UCSD-AML1 (cell line): ENCODE measurements around the gene FREM1.
"Not testable (repeated sequence)": the region's sequence is repeated elsewhere in the genome, so short reads cannot be mapped to it uniquely, and the experiment has no call there.

Source experiments
- DNase-seq: peaks from one replicate; lab custom pipeline; 2025; ENCODE audit not compliant: unreplicated experiment; lab: John Stamatoyannopoulos, UW

FREM1 gene, protein sequence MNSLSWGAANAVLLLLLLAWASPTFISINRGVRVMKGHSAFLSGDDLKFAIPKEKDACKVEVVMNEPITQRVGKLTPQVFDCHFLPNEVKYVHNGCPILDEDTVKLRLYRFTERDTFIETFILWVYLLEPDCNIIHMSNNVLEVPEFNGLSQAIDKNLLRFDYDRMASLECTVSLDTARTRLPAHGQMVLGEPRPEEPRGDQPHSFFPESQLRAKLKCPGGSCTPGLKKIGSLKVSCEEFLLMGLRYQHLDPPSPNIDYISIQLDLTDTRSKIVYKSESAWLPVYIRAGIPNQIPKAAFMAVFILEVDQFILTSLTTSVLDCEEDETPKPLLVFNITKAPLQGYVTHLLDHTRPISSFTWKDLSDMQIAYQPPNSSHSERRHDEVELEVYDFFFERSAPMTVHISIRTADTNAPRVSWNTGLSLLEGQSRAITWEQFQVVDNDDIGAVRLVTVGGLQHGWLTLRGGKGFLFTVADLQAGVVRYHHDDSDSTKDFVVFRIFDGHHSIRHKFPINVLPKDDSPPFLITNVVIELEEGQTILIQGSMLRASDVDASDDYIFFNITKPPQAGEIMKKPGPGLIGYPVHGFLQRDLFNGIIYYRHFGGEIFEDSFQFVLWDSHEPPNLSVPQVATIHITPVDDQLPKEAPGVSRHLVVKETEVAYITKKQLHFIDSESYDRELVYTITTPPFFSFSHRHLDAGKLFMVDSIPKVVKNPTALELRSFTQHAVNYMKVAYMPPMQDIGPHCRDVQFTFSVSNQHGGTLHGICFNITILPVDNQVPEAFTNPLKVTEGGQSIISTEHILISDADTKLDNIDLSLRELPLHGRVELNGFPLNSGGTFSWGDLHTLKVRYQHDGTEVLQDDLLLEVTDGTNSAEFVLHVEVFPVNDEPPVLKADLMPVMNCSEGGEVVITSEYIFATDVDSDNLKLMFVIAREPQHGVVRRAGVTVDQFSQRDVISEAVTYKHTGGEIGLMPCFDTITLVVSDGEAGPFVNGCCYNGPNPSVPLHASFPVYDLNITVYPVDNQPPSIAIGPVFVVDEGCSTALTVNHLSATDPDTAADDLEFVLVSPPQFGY (N-terminal part only)

DNA sequence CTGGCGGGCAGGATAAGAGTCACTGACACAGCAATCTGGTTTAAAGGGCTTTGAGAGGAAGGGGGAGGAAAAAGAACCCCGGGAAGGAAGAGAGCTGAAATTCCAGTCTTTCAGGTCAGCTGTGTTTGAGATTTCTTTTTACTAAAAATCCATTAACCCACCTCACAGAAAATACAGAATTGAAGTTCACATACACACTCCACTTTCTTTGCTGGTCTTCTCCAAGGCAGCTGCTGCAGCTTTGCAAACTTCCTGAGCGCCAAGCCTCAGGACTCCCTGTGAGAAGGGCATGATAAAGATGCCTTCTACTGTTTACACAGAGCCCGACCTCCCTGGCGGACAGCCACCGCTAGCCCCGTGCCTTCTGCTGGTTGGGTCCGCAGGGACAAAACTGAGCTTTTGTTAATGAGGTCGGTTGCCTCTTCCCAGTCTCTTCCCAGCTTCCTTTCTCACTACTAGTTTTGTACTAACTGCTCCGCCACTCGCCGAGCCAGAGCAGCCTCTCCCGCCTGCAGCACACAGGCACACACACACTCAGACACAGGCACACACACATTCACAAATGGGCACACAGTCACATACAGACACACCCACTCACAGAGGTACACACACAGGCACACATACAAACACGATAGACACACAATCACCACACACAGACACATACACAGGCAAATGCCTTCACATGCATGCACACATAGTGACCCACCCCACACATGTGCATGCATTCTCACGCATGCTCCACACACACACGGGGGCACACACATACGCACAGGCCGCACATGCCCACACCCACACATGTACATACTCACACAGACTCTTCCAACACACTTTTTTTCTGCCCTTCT, at the start of gene FREM1:
Gene FREM1, minus strand, starts transcription at position 468 of the 845 bp plus-strand sequence. CDS start 41,451 bp downstream, outside the sequence.
- DNase-seq: peak; percentile 8

DNA sequence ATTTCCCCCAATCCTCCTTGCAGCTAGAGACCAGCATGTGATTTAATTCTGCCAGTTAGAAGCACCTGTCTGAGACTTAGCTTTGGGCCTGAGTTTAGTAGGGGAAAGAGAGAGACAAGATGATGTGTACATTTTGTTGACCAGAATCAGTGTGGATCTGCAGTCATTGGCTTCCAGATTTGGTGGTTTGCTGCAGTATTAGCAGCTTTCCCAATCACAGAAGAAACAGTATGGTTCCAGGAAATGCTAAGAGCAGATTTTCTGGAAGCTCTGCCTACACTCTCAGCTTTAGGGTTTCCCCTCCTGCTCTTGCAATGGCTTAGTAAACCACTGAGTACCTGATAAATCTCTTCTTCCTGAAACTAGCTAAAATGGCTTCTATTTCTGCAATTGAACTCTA, 48.8 kb upstream of the FREM1 start:
- DNase-seq: no peak

DNA sequence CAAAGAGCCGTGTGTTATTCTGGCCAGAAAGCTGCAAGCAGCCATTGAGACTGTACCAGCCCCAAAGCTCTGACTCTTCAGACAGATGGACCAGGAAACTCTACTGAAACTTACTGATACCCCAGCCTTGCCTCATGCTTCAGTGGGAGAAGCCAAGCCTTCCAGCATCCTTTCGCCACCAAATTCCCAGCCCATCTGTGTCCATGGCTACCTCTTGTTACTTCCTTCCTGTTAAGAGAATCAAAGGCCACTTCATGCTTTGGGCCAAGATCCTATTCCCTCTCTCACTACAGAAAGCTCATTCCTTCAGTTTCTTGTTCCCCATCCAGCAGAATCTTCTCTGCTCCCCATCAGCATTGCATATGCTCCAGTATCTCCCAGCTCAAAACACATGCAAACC, 46.9 kb upstream of the FREM1 start:
- no peak for DNase-seq

DNA sequence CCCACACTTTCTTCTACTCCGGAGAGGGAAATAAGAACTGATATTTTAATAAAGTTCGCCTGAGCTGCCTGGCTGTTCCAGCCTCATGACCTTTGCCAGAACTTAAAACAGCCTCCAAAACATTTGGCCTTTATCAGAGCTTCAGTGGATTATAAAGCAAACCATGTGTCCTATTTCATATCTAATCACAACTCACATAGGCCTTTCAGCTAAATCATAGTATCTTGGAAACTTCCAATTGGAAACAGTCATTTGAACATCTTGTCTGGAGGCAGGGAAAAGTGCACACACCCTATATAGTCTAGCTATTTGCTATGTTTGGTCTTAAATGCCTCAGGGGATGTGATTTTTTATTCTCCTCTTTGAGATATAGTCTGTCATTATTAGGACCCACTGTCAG, 46.0 kb upstream of the FREM1 start:
- DNase-seq: no peak

DNA sequence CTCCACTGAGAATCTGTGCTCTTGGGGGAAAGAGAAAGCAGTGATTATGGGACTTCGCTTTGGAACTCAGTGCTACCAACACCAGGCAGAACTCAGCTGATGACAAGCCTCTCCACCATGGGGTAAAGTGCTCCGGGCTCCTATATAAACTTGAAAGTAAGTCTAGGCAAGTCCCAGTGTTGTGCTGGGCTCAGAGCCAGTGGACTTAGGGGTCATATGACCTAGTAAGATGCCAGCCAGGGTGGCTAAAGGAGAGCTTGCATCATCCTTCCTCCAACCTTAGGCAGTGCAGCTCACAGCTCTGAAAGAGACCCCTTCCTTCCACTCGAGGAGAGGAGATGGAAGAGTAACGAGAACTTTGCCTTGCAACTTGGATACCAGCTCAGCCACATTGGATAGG, 35.1 kb upstream of the FREM1 start:
- no peak for DNase-seq

DNA sequence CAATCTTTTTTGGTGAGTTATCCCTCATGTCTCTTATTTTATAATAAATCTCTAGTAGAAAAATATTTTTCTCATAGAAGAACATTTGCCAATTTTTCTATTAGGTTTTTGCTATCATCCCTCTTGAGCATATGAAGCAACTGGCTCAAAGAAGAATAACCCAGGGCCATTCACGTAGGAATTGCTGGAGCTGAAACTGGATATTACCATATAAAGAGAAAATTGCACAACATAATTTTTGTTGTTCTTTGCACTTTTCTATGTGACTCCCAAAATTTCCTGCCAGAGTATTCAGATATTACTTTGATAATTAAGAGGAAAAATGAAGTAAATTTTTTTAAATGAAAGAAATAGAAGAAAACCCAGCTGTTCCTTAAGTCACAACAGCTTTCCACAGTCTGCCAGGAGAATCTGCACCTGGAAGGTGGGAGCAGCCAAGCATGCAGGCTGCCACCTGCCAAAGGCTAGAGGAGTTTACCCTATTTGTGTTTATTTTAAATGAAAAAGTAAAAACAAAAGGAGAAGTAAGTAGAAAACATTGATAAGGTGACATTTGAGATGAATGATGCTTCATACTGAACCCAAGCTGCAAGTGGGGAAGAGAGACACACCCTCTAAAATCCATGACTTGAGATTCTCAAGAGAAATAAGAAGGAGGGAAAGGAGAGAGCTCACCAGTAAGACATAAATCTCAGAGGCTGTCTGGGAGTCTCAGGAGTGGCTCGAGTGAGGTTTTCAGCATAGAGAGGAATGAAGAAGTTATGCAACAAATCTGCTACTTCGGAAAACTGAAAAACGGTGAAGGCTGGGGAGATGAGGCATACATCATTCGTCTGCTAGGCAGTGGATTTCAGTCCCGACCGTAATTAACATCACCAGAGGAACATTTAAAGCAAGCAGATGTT, 31.5 kb upstream of the FREM1 start:
- no peak for DNase-seq

DNA sequence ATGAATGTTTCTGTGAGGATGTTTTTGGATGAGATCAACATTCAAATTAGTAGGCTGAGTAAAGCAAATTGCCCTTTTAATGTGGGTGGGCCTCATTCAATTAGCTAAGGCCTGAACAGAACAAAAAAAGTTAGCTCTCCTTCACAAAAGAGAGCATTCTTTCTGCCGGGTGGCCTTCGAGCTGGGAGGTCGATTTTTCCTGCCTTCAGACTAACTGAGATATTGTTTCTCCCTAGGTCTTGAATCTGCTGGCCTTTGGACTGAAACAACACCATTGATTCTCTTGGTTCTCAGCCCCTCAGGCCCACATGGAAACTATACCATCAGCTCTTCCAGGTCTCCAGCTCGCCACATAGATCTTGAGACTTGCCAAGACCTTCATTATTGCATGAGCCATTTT, 29.1 kb upstream of the FREM1 start:
- DNase-seq: no peak

DNA sequence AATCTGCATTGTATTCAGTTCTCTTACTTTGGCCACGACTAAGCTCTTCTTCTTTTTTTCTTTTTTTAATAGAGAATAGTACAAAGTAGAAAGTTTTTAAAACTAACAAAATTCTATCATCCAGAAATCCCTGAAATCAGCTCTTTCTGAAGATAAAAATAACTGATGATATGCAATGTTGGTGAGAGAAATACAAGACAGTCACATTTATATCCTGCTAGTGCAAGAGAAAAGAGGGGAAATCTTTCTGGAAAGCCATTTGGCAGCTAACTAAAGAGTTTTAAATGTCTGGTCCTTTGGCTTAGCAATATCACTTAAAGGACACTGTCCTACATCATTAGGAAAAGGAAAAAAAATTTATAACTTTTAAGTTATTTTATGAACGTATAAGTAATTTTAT, 27.0 kb upstream of the FREM1 start:
- DNase-seq: no peak

DNA sequence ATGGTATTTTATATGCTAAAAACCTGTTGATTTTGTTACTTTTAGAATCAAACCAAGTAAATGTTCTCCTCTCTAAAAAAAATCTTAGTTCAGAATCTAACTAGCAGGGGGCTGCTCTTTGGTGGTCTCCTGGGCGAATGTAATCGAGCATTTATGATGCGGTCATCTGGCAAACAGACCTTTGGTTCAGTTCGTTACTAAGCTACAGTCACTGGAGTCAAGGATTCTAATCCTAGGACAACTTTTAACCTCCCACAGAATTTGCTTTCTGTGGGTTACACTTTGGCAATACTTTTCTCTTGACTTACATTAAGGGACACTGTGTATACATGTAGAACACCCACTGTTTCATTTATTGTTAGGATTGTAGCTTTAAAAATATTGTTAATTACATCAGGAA, 26.3 kb upstream of the FREM1 start:
- DNase-seq: no peak

DNA sequence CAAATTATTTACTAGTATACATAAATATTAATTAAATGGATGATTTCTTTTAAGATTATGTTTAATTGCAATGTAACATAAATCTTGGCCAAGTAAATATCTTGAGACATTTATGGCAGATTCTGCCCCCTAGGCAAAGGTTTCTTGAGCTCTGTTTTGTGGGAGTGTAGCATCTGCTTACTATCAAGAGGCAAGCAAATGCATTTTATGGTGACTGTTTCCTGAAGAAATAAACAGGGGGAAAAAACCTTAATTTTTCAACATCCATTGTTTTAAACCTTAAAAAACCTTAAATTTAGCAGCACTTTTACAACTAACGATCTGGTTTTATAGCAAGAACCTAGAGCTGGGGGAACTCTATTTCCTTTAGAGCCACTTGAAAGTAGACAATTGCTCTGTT, 25.7 kb upstream of the FREM1 start:
- DNase-seq: no peak

DNA sequence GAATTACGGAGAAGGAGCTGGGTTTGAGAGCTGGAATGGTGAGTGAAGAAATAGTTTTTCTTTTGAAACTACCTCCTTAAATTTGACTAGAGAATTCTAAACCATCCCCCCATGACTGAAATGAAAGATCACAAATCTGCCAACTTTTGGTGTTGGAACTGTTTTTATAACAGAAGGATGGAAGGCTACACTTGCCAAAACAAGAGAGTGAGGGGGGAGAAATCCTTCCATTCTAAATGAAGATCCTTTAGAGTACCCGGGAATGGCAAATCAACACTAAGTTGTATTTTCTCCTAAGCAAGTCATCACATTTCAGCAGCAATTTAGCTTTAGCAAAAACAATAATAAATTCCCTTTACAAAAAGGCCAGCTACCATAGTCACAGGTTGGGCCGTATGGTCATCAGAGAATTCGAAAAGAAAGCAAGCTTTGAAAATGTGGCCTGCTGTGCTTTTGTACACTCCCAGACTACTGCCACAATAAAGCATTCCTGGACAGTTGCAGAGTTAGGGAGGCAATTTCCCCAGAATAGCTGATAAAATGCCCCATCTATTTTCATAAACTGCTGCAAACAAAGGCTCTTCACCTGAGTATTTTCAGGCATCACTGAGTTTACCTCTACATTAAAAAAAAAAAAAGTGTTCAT, 25.0 kb upstream of the FREM1 start:
- DNase-seq: no peak

DNA sequence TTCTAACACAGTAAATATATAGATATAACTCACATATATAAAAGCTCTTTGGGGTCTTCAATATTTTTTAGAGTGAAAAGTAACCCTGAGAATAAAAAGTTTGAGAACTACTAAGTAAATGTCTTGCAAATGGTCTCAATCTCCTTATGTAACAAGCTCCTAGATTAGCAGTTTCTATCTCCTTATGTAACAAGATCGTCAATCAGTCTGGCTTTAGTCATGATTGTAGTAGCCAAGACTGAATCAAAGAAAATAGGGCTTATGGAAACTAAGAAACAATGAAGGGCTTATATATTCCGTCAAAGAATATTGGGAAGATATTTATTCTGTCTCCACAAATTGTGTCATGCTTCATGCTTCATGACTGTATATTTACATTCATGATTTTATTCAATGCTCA, 22.4 kb upstream of the FREM1 start:
- DNase-seq: no peak

DNA sequence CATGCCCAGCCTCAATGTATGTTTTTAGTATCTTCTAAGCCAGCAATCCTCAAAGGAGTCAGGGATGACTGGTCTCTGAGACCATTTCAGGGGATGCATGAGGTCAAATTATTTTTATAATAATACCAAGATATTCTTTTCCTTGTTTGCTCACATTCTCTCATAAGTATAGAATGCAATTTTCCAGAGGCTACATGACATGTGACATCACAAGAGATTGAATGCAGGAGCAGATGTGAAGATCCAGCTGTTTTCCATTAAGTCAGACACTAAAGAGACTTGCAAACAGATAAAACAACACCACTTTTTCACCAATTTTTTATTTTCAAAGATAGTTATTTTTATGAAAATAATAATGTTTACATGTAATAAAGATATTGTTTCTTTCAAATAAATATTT, 22.0 kb upstream of the FREM1 start:
- DNase-seq: no peak

DNA sequence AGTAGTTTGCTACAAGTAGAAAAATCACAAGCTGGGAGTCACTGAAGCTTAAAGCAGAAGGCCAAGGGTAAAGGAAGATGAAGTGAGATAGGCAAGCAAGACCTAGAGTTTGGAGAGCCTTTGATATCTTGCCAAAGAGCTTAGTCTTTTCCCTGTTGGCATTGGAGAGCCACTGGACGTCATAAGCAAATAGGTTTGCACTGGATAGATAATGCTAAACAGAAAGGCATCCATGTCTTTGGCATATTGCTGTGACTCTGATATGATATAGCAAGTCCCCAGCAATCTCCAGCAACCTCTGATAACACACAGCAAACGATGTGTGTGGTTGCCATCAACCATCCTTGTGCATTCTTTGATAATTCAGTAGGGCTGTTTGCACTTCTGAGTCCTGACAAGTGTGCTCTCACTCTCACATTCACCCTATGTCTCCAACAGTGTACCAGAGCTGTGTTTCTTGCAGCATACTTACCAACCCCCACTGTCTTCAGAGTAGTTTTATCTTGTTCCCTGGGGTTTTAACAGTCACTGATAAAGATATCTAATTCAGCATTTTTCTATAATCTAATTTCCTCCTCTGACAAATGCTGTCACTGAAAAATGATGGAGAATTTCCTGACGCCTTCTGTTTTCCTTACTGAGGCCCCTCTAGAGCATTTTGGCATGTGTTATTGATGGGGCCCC, 16.9 kb upstream of the FREM1 start:
- peak; percentile 15 for DNase-seq

DNA sequence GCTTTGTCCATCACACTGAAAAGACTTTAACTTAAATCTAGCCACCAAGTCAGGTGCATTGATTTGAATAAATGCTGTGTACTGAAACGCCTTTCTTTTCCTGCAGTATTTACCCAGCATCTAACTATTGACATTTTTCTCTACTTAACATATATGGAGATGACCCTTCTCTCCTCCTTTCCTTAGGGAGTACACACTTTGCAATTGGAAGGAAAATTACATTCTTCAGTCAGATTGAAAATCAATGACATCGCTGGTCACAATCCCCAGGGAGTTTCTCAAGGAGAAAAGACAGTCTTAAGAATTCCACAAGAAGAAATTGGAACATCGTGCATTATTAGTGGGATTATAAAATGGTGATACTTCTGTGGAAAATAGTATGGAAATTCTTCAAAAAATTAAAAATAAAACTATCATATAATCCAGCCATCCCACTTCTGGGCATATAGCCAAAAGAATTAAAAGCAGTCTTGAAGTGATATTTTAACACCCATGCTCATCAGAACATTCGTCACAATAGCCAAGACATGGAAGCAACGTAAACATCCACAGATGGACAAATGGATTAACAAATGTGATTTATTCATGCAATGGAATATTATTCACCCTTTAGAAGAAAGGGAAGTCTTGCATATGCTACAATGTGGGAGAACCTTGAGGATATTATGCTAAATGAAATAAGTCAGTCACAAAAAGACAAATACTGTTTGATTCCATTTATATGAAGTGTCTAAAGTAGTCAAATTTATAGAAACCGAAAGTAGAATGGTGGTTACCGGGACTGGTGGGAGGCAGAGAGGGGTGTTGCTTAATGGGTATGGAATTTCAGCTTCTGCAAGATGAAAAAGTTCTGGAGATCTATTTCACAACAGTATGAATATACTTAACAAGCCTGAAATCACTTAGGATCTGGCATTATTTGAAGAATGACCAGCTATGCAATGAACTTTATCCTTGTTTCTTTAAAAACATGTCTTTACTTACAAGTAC, 14.3 kb upstream of the FREM1 start:
- no peak for DNase-seq

DNA sequence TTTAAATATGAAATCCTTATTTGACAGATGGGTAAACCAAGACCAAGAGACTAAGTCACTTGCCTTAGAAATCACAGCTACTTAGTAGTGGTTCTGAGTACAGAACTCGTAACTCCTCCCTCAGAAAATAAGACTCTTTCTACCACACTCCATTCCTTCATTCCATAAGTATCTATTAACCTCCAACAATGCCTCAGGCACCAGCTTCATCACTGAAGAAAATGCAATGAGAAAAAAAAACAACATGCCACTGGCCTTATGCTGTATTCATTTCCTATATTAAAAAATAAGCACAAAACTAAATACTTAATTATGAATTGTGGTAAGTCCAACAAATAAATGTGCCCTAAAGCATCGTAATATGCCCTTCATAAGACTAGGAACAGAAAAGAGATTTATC, 13.5 kb upstream of the FREM1 start:
- no peak for DNase-seq

DNA sequence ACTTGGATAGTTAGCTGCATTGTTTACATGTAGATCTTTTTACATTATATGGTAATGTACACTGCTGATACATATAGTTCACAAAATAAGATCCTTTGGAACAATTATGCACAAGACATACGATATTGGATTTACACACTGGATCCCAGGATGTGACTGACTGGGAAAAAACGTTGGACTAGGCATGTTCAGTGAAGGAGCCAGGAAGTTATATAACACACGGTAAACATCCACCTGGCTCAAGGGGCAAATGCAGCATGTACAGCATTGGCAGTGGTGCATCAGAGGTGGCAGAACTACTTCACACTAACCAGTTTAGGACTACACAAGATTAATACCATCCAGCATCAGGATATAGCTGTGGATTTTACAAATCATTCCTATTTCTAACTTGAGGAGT, 10.6 kb upstream of the FREM1 start:
- not testable (repeated sequence) for DNase-seq

DNA sequence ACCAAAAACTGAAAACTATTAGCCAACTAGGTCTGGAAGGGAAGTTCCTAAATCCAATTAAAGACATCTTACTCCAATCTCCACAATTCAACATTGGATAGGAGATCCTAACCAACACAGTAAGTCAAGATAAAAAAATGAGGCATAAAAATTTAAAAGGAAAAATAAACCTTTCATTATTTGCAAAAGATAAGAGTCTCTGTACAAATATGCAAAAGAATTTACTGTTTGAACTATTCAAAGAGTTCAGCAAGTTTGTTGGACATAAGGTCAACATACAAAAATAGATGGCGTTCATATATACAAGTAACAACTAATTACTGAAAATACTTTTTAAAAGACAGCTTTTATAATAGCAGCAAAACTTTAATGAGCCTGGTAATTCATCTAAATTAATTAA, 3.1 kb upstream of the FREM1 start:
- no peak for DNase-seq
